SH-SY5Y (cell line): ENCODE results near the gene IVL.

Experiments
- GATA2 ChIP-seq: IDR thresholded peaks from 2 replicates; pipeline ENCODE4 v1.6.1; 2011; ENCODE audit warnings: mild to moderate bottlenecking, low read depth, low read length
- GATA3 ChIP-seq: IDR thresholded peaks from 2 replicates; pipeline ENCODE4 v1.6.1; 2011; ENCODE audit warnings: low read depth, mild to moderate bottlenecking, low read length, moderate library complexity

Gene IVL

DNA sequence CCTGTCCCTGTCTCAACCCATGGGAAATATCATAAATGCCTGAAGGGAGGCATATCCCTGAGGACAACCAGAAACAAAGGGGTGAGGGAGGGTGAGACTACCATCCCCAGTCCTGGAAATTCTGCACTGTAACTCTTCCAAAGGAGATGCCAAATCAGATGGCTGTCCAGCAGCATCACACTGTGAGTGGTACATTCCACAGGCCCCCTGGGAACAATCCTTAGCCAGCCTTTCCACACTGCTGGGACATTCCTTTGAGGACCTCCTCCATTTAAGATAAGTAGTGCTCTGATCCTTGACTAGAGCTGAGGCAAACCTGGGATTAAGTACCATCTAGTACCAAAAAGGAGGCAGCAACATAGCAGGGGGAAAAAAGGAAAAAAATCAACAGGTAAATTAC, 10.7 kb downstream of the IVL start:
- no peak for TF ChIP-seq GATA3
- no peak for TF ChIP-seq GATA2

DNA sequence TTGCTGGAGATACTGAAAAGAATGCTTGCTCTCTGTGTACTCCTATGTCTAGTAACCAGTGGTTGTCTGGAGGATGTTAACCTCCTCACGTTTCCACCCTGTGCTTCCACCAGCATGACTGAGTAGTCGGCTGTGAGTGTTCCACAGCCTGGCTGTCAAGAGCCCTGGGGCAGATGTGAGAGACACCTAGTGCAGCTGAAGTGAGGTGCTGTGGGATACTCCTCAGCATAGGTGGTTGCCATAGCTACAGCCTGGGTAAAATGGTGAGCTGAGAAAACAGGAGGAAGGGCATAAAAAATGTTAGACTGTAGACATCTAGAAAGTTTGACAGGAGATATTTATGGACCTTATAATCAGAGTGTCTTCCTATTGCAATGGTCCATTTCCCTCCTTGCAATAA, 15.8 kb downstream of the IVL start:
- TF ChIP-seq GATA3 (no peak), GATA2 (no peak)

GRCh38 chr1:152926091-152926490, 17.7 kb downstream of the IVL start:
- TF ChIP-seq GATA2 (no peak), GATA3 (no peak)

DNA sequence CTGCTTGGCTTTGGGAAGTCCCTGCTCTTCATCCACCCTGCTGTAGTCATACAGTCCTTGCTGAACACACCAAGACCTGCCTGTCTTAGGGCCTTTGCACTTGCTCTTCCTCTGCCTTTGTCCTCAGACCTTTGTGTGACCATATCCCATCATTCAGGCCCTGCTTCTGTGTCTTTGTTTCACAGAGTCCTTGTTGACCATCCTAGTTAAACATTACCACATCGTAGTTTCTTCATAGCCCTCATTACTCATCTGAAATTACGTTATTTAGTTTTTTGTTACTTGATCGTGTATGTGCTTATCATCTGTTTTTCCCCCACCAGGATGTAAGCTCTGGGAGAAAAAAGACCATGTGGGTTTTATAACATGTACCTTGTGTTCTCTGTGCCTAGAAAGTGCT, 20.3 kb downstream of the IVL start:
- TF ChIP-seq GATA3 (no peak), GATA2 (no peak)

GRCh38 chr1:152932170-152932811, 23.9 kb downstream of the IVL start:
- no peak for TF ChIP-seq GATA2
- no peak for TF ChIP-seq GATA3

DNA sequence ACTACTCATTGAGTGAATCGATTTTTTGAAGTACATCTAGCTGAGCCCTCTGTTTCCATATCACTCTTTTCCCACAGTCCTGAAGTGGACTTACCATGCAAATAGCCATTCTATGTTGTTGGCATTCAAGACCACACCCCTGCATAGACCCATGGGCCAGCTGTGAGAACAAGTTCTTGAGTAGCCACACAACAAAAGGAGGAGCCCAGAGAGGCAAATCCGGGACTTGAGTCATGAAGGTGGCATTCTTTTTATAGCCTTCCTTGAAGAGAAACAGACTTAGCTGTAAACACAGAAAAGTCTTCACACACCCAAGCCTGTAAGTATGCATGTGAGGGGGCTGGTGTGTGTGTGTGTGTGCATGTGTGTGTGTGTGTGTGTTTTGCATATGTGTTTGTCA, 24.9 kb downstream of the IVL start:
- no peak for TF ChIP-seq GATA2

GRCh38 chr1:152940614-152941013, 32.3 kb downstream of the IVL start:
- TF ChIP-seq GATA3 (no peak), GATA2 (no peak)

DNA sequence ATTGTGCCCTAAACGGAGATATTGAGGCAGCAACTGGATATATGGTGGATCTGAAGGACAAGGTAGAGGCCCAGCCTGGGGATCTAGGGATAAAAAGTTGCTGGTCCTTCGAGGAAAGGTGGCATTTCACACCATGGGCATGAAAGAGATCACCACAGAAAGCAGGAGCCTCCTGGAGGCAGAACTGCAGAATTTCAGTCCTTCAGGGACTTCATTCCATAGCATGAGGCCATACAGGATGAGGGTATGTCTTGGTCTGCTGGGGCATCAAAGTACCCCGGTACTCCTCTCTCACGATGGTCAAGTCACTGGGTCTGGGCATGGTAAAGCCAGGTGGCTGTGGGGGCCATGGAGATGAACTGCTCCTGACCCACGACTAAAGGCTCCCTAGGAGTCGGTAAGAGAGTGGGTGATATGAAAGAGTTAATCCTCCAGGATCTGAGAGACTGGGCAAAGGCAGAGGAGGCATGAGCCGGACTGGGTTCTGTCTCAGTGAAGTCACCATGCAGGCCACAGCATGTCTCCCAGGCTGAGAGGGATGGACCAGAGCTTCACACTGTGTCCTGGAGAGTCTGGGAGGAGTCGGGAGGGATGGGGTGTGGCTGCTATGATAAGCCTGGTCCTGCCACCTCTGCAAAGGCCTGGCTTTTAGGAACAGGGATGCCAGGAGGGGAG, 32.8 kb downstream of the IVL start:
- no peak for TF ChIP-seq GATA2

GRCh38 chr1:152942161-152942560, 33.8 kb downstream of the IVL start:
- no peak for TF ChIP-seq GATA2
- TF ChIP-seq GATA3, result no peak

GRCh38 chr1:152946248-152946647, 37.9 kb downstream of the IVL start:
- no peak for TF ChIP-seq GATA3
- TF ChIP-seq GATA2, result no peak

DNA sequence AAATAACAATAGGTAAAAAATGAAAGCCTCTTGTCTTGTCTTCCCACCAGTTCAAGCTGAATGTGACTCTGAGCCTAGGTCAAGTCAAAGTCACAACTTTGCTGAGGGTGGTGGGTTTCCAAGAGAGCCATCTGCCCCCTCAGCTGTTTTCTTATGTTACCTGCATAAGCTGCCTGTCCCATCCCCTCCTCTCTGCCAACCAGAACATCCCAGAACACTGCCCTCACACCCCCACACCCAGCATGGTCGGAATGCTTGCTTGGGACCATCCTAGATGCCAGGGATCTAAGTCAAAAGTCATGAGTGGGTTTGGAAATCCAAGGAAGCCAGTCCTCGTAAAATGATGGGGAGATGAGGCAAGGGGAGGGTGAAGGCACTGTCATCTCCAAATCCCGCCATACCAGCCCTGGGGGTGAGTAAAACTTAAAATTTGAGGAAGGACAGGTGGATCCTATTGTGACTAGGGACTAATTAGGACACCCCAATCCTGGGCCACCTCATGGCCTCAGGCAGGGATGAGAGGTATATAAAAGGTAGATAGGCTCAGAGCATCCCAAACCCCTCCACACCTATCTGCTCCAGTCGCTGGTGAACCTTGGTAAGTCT, 38.4 kb downstream of the IVL start, which contains the start of gene SPRR5:
Gene SPRR5, plus strand, starts transcription at position 556 of the 606 bp plus-strand sequence. CDS start 1,349 bp downstream, outside the sequence.
- no peak for TF ChIP-seq GATA2
- TF ChIP-seq GATA3, result no peak

DNA sequence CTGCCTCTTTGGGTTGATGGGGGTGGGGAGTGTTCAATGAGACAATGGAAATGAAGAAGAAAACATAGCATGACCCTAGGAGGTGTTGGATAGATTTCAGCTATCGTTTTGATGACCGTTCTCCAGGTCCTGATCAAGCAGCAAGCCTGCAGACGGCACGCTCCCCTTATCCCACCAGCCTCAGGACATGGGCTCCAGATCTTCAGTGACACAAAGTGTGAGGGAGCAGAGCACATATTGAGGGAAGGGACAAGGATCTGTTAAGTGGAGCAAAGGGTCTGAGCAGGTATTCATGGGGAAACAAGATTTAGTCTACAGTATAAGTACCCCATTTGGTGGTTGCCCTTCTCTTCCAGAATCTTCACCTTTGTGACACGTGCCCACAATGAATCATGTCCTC, 43.4 kb downstream of the IVL start:
- no peak for TF ChIP-seq GATA2
- no peak for TF ChIP-seq GATA3

GRCh38 chr1:152953761-152954160, 45.4 kb downstream of the IVL start:
- TF ChIP-seq GATA2 (no peak), GATA3 (no peak)

DNA sequence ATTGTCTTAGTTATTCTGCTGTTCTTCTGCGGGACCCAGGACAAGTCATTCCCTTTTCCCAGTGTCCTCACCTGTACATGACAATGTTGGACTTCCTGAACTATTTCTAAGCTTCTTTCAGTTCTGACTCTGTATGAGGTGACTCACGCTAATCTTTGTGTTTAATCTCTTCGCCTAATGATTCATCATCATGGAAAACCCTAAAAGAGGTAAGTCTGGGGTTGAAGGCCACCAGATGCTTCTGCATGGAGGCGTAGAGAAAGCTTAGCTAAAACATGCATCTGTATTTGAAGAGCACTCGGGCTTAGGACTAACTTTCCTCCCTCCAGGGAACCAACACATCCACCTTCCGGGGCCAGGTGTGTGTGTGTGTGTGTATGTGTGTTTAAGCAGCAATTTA, 46.1 kb downstream of the IVL start:
- TF ChIP-seq GATA2, result no peak
- TF ChIP-seq GATA3, result no peak

GRCh38 chr1:152957561-152957960, 49.2 kb downstream of the IVL start:
- TF ChIP-seq GATA2, result no peak
- no peak for TF ChIP-seq GATA3
